Activated T-helper 1 cell treated with Interleukin-2 at 50 U/mL for 16 hours (primary cell): Measurements from ENCODE around the gene NPM3.
A peak's percentile ranks its signal among the peaks of the same experiment; 100 is the strongest.

Experiments used
- DNase-seq: peaks from one replicate; pipeline ENCODE4 v3.0.0-alpha.2; 2020; ENCODE audit warnings: low read depth

NPM3 gene

DNA sequence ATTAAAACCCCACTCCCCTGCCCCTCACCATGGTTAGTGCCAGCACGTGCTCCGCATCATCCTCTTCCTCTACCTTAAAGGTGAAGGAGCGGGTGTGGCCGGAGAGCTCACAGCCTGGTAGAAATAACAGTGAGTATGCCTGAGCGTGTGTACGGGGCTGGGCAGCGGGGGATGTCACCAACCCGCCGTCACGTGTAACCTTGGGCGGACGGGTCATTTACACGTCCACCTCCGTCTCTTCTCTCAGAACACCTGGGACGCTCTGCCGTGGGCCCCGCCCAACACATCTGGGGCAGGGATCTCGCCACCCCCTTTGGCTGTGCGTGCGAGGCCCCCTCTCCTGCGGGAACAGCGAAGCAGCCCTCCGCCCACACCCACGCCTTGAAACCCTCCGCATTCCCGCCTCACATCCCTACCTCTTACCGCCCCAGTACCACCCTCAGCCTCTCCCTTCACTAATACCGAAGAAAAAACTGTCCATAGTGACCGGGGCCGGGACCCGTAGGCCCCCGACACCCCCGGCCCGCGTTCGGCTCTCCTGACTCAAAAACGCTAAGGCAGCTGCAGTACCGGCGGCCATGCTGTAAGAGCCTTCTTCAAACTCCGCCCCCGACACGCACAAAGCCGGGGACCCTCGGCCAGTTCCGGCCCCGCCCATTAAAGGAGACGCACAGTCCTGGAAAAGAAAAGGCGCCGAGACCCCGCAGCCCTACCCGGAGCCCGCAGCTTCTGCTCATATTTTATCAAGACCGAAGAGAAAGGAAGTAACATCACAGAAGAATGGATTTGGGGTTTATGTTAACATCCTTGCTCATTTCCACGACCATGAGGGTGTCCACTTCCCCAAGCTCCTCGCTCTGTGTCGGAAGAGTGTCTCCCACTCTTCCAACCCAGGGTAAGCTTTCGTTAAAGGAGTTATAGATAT lies at the start of gene NPM3:
Gene NPM3, minus strand, starts transcription at position 636 of the 925 bp plus-strand sequence. Its CDS starts 56 bp downstream, at position 580.
- DNase-seq = peak; percentile 60

DNA sequence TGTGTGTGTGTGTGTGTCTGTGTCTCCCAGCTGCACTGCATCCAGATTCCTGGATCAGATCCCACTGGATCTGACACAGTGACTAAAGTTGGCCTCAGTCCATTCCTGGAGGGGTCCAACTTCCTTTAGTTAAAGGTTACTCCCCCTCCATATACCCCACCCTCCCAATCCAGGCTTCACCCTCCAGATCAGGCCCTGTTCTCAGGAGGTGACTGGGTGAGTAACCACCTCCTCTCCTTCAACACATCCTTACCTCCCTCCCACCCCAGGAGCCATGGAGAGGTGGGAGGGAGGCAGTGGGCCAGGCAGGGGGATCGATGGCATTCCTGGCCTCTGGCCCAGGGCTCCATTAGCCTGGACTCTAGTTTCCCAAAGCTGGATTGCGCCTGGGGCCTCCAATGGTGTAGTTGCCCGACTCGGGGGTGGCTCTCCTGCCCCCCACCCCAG lies 49.1 kb upstream of the NPM3 start:
- DNase-seq = no peak

DNA sequence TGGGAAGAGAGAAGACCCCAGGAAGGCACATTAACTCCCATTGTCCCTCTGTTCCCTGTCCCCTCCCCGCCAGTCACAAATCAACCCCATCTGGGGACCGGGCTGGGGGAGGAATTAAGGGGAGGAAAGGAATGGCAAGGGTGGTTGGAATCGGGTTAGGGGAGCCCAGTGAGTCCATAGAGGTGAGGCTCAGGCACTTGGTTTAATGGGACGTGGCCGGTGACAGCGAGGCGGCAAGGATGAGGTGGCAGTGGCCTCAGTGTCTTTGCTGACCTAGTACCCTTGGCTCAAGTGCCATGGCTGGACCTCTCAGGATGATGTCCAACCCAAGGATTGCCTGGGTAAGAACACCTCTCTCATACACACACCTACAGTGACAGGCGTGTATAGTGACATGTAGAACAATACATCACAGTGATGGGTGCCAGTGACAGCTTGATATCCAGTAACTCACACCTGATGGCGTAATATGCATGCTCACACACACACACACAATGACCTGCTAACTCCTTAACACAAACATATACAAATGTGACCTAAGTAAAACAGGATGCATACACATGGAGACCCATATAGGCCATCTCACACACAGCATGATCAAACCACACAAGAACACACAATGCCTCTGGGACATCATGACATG lies 48.0 kb upstream of the NPM3 start:
- DNase-seq = no peak

- peak; percentile 91 for DNase-seq
Measured at GRCh38 chr10:101830322-101831168, 47.3 kb upstream of the NPM3 start.

- DNase-seq = peak; percentile 47
Measured at GRCh38 chr10:101829561-101830315, 46.5 kb upstream of the NPM3 start.

- DNase-seq = no peak
Measured at GRCh38 chr10:101828766-101829551, 45.7 kb upstream of the NPM3 start.

DNA sequence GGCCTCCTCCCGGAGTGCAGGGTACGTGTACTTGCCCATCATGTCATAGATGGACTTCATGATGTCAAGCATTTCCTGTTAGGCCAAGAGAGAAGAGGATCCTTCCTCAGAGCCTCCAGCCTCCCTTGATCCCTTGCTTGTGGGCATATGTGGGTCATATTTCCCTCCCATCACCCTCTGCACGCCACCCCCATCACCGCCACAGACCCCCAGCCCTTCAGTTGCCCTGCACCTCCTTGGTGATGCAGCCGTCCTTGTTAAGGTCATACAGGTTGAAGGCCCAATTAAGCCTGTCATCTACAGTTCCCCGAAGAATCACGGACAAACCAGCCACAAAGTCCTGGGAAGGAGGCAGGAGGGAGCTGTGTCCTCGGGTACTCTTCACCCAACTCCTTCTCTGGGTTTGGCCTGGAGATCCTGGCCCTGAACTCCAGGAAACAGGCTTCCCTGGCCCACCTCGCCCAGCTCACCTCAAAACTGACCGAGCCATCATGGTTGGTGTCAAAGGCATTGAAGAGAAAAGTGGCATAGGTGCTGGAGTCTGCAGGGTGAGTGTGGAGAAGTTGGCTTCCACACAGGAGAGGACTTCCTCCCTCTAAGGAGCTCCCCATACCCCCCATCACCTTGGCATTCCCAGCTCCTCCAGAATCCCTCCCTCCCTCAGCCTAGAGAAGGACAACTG lies 44.8 kb upstream of the NPM3 start:
- no peak for DNase-seq

- no peak for DNase-seq
Measured at GRCh38 chr10:101826852-101827434, 43.7 kb upstream of the NPM3 start.

GRCh38 chr10:101824736-101825135 lies 41.5 kb upstream of the NPM3 start:
- DNase-seq = no peak

DNA sequence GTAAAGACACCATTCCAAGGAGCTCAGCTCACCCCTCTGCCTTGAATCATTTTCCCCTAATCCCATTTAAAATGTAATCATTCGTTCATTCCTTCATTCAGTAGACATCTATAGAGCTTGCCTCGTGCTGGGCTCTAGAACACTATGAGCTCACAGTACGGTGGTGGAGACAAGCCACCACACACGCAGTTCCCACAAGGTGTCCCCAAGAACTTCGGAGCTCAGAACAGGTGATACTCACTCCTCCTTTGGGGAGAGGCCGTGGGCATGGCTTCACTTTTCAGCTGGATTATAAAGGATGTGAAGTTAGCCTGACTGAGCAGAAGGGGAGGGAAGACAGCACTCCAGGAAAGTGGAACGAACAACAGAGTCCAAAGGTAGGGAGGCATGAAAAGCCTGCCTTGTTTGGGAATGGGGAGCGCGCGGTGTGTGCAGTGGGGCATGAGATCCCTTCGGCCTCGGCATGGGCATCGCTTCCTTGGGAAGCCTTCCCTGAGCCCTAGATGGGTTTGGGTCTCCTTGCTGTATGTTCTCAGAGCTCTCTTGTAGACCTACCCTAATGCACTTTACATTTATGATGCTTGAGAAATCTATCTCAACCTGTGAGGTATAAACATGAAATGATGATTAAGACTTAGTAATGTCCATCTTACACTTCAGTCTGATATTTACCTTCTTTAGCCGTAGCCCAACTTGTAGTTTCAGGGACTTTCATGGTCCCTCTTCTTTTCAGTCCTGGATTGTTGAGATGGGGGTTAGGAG lies 35.8 kb upstream of the NPM3 start:
- peak; percentile 13 for DNase-seq

GRCh38 chr10:101818119-101818871 lies 35.0 kb upstream of the NPM3 start, which contains the start of gene OGA:
Gene OGA (minus strand): TSS chr10:101818444. CDS start chr10:101818022, 422 bp downstream.
- peak; percentile 97 for DNase-seq

DNA sequence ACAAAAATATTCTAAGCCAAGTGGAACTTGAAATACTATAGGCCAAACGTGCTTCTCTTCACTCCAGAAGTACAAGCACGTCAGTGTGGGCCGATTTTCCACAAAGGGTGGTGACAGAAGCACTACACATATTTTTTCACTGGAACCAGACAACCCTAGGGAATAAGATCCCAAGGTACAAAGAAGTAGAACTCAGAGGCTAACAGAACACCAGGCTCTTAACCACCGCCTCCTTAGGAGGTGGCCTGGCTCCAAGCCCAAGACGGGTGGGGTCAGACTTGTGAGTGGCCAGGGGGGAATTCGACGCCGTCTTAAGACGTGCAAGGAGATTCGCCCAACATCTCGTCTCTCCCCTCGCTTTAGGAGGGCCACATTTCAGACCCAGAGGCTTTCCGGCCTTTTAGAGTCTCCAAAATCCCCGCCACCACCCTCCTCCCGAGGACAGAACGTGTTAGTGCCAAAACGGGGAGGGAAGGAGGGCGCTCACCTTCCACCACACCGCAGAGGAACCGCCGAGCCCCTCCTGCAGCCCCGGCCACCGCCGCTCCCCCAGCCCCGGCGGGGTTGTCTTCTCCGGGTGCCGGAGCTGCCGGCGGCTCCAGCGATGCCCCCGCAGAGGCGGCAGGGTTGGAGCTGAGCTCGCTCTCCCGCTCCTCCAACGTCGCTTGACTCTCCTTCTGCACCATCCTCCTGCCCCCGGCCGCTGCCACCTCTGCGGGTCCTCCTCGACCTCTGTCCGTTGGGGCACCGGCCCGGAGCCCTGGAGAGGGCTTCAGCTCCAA lies 34.3 kb upstream of the NPM3 start:
- DNase-seq = peak; percentile 13

DNA sequence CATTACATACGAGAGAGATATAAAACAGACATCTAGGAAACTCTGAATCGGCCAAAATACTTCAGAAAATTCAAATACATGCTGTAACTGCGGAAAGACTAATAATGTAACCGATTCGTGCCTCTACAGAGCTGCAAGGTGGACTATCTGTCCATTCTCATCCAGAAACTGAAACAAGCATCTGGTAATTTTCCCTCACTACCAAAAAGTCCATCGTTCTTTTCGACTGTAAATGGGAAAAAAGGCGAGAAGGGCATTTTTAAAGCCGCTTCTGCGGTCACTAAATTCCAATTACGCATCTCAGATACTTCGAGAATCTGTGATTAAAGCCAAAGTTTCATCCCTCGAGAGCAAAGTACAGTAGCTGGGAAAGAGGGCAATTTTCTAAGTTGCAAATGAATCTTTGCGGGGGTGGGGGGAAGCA lies 33.7 kb upstream of the NPM3 start:
- DNase-seq = no peak

- no peak for DNase-seq
Measured at GRCh38 chr10:101816376-101816775, 33.1 kb upstream of the NPM3 start.

DNA sequence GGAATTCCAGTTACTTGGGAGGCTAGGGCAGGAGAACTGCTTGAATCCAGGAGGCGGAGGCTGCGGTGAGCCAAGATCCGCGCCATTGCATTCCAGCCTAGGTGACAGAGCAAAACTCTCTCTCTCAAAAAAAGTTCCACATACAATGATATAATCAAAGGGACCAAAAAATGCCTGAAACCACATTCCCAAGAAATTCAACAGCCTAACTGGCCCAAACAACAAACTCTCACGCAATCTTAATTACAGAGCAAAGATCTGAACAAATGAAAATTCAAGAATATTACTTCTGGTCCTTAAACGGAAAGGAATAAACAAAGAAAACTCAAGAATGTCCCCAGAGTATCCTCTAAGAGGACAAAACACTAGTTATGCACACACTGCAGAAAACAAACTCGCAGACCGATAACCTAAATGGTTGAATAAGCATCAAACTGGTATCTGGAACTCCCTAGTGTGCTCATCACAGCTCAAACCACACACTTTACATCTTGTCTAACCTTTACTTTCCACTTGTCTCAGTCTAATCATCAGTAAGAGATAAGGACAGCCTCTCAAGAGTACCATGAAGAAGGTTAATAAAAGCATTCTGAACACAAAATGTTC lies 31.3 kb upstream of the NPM3 start:
- DNase-seq = no peak

- no peak for DNase-seq
Measured at GRCh38 chr10:101812606-101813005, 29.4 kb upstream of the NPM3 start.

DNA sequence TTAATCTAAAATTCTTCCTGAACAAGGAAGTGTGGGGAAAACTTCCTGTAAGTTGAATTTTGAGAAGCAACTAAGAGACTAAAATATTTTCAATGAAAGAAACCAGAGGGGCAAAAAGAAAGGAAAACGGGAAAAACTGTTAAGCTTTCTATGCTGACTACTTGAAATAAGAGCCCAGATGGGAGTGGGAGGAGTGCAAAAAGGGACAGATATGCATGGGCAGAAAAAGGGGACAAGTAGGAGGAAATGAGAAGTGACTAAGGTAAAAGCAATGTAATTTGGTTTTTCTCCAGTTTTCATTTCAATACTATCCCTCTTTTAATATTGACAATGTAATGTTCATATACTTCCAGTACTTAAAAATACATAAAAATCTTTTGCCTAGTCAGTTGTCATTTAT lies 23.9 kb upstream of the NPM3 start:
- DNase-seq = no peak
